ENCODE measurements around the gene SARS1.

SARS1 gene

GRCh38 chr1:109225711-109226445 is 12.2 kb downstream of the SARS1 start:
- TF ChIP-seq CEBPB (IDR thresholded peaks at IDR 0.05) = no peak
- TF ChIP-seq FOXM1 (IDR thresholded peaks at IDR 0.05; ENCODE audit: borderline replicate concordance, low read depth) = no peak

- TF ChIP-seq EP300 (IDR thresholded peaks at IDR 0.05; ENCODE audit: borderline replicate concordance) (no peak), NFIC (IDR thresholded peaks at IDR 0.05) (no peak), CREB1 (IDR thresholded peaks at IDR 0.05; ENCODE audit: low read depth) (no peak), ZBTB7A (IDR thresholded peaks at IDR 0.05; ENCODE audit: low read depth) (no peak), EGR1 (IDR thresholded peaks at IDR 0.05) (no peak), CEBPB (IDR thresholded peaks at IDR 0.05) (no peak), RAD21 (IDR thresholded peaks at IDR 0.05; ENCODE audit: low read depth) (no peak), MAX (IDR thresholded peaks at IDR 0.05) (no peak), TAF1 (IDR thresholded peaks at IDR 0.05; ENCODE audit: low read depth) (no peak), REST (IDR thresholded peaks at IDR 0.05; ENCODE audit: low read depth) (no peak), USF1 (IDR thresholded peaks at IDR 0.05) (no peak), TCF12 (IDR thresholded peaks at IDR 0.05; ENCODE audit: low read depth) (no peak), FOXM1 (IDR thresholded peaks at IDR 0.05; ENCODE audit: borderline replicate concordance, low read depth) (no peak)
Observed at GRCh38 chr1:109228167-109228566, 14.4 kb downstream of the SARS1 start.

- TF ChIP-seq MAX (IDR thresholded peaks at IDR 0.05) = no peak
- TF ChIP-seq TEAD4 (IDR thresholded peaks at IDR 0.05) = no peak
- TF ChIP-seq NFIC (IDR thresholded peaks at IDR 0.05) = no peak
- TF ChIP-seq RAD21 (IDR thresholded peaks at IDR 0.05; ENCODE audit: low read depth) = no peak
- TF ChIP-seq FOXM1 (IDR thresholded peaks at IDR 0.05; ENCODE audit: borderline replicate concordance, low read depth) = no peak
- no peak for TF ChIP-seq CEBPB (IDR thresholded peaks at IDR 0.05)
- TF ChIP-seq EP300 (IDR thresholded peaks at IDR 0.05; ENCODE audit: borderline replicate concordance) = no peak
- no peak for TF ChIP-seq USF1 (IDR thresholded peaks at IDR 0.05)
- TF ChIP-seq TAF1 (IDR thresholded peaks at IDR 0.05; ENCODE audit: low read depth) = no peak
- no peak for TF ChIP-seq CREB1 (IDR thresholded peaks at IDR 0.05; ENCODE audit: low read depth)
- TF ChIP-seq REST (IDR thresholded peaks at IDR 0.05; ENCODE audit: low read depth) = no peak
- no peak for TF ChIP-seq ZBTB7A (IDR thresholded peaks at IDR 0.05; ENCODE audit: low read depth)
- TF ChIP-seq YY1 (IDR thresholded peaks at IDR 0.05; ENCODE audit: low read depth) = no peak
- no peak for TF ChIP-seq EGR1 (IDR thresholded peaks at IDR 0.05)
- TF ChIP-seq TCF12 (IDR thresholded peaks at IDR 0.05; ENCODE audit: low read depth) = no peak
Observed at GRCh38 chr1:109229531-109230127, 15.9 kb downstream of the SARS1 start.

GRCh38 chr1:109231066-109231465 is 17.3 kb downstream of the SARS1 start:
- TF ChIP-seq TAF1 (IDR thresholded peaks at IDR 0.05; ENCODE audit: low read depth) = no peak
- no peak for TF ChIP-seq REST (IDR thresholded peaks at IDR 0.05; ENCODE audit: low read depth)

Data from Ishikawa (cell line).